Stomach (tissue), 4 donors: ENCODE data around the gene OSBPL6.

Experiments used
- CTCF ChIP-seq, 7 experiments: fragments of 450-650 bp in 4 of 7; fragments of 200-600 bp in 3 of 7; sonication (generic) in 3 of 7; IDR thresholded peaks; one replicate each; pipeline ENCODE4 v1.5.1; 2016 to 2019; ENCODE audit warnings: antibody characterized with exemption in 7 of 7, control low read depth in 2 of 7, mild to moderate bottlenecking in 1 of 7
- POLR2A ChIP-seq, 4 donors: fragments of 450-650 bp; IDR thresholded peaks; one replicate each; pipeline ENCODE4 v1.6.1; 2016; ENCODE audit warnings: antibody characterized with exemption in 4 of 4, control low read depth in 2 of 4, mild to moderate bottlenecking in 1 of 4, moderate library complexity in 1 of 4

- no peak for TF ChIP-seq CTCF (IDR thresholded peaks at IDR 0.05)
- TF ChIP-seq POLR2A (IDR thresholded peaks at IDR 0.05) = no peak
These were observed 36.7 kb upstream of the OSBPL6 start for GRCh38 chr2:178157574-178157973.
